IPS-NIHi11 (cell line): Measurements from ENCODE around the gene DNAJB2.
"Not testable (repeated sequence)": the region's sequence is repeated elsewhere in the genome, so short reads cannot be mapped to it uniquely, and the experiment has no call there.

Experiments used
- DNase-seq: peaks from one replicate; pipeline ENCODE4 v3.0.0; 2012; ENCODE audit warnings: mixed read lengths, low spot score

DNAJB2 gene

DNA sequence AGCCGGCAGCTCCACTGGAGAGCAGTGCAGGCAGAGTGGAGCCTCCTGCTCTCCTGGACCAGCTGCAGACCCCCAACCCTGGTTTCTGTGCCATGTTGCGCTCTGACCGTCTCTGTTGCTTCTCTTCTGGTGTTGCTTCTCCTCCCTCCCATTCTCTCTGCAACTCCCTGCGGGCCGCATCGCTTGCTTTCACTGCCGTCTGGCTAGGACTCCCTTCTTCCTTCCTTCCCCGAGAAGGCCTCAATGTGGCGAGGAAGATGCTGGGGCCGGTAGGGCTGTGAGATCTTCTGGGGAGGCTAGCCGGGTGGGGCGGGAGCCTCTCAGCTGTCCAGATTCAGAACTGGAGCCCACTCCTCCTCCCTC lies 6.2 kb downstream of the DNAJB2 start:
- DNase-seq: no peak

DNA sequence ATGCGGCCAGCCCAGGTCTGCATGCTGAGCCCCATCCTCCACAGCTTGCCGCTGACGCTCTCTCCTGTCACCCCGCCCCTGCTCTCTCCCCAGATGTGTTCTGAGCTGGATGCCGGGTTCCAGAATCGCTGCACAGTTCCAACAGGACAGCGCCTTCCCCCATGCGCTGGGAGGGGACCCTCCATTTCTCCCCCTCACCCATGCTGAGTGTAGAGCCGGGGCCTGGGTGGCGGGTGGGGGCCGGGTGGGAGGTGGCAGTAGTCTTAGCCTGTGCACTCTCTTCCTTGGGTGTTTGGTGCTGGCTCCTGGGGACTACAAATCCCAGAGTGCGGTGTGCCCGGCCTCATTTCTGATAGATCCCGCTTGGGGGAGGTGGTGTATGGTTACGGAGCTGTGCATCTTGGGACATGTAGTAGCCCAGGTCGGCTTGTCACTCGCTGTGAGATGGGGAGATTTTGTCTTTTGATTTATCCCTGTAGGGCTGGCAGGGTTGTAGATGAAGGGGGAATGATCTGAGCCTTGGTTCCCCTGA lies 6.8 kb downstream of the DNAJB2 start:
- peak; percentile 83 for DNase-seq

DNA sequence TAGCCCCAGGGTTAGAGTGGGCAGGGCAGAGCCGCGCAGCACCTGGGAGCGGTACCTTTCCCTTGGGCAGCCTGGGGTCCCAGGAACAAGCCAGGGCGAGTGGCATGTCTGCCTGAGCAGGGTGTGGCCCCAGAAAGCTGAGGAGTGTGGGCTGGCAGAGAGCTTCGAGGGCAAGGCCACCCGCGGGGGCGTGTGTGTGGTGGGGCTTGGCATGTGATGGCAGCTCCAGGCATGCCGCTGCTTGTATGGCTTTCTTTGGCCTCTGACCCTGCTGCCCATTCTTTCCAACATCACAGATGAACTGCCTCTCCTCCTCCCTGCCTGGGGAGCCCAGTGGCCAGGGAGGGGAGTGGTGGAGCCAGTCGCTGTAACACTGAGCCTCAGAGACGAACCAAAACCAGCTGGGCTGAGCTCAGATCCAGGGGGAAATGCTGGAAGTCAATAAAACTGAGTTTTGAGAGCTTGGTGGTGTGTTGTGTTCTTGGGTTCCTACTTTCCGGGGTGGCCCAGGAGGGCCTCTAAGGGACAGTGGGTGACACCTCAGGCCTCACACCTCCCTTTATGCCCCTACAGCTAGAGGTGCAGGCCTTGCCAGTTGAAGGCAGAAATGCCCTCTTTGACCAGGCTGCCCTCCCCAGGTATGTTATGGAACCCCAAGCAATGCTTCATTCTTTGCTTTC lies 7.4 kb downstream of the DNAJB2 start:
- no peak for DNase-seq

DNA sequence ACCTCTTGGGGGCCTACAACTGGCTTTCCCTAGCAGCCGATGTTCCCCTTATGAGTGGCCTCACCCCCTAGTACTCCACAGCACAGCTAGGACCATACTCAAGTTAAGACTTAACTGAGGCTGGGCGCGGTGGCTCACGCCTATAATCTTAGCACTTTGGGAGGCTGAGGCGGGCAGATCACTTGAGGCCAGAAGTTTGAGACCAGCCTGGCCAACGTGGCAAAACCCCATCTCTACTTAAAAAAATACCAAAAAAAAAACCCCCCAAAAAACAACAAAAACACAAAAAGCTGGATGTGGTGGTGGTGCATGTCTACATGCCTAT lies 7.9 kb downstream of the DNAJB2 start:
- not testable (repeated sequence) for DNase-seq

DNA sequence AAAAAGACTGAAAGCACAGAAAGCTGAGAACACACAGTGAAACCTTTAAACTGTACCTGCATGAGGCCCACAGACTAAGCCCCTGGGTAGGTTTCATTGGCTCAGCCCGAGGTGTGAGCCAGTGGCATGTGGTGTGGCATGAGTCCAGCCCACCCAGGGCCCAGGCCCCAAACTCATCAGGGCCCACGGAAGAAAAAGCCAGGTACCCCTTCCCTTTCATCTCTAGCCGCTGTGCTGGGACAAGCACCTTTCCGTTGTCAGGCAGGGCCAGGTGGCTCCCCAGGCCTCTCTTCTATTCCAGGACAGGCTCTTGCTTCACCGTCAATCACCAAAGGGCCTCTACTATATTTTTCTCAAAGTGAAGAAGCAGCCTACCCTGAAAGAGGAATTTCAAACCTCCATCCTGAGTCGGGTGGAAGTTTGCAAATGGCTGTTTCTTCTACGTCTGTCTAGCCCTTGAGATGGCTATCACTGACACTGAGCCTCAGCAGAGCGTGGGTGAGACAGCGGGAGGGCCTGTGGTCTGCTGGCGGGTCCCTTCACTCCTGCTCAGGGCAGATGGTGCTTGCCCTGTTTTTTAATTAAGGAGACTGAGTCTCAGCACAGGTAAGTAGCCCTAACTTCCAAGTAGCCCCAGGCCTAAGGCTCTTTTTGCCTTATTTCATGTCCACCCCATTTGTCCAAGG lies 8.6 kb downstream of the DNAJB2 start:
- no peak for DNase-seq

DNA sequence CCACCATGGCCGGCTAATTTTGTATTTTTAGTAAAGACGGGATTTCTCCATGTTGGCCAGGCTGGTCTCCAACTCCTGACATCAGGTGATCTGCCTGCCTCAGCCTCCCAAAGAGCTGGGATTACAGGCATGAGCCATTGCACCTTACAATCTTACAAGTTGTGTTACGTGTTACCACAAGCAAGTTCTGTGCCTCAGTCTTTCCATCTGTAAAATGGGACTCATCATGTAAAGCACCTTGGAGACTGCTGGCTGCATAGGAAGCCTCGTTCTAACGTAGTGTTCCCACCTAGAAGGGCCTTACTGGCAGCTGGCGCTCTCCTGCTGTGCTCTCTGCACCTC lies 10.0 kb downstream of the DNAJB2 start:
- DNase-seq: no peak

DNA sequence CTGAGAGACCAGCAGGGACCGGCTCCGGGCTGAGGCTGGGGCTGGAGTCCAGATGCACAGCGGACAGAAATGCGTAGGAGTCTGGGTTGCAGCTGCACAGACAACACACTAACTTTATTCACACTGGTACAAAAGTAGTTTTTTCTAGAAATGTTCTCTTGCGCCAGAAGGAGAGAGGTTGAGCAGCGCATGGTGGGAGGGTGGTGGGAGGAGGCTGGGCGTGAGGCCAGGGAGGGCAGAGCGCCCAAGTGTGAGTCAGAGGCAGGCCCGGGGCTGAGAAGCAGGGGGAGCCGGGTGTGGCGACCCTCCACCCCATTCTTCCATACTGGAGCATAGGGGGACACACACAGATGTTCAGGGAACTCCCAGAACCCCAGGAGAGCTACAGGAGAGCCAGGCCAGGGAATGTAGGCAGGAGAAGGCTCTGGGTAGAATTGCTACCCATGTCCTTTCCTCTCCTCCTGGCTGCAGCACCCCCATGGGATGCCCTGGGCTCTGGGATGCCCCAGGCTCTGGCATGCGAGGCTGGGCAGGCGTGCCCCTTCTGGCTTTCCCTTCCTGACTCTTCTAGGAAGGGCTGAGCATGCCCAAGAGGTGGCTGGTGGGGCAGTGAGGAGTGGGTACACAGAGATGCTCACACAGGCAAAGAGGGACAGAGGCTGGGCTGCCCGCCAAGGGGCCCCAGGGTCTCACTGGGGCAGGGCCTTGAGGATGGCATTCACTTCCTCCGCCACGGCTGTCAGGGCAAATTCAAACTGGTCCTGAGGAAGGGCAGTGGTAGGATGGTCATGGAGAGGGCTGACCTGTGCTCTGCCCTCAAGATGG lies 10.6 kb downstream of the DNAJB2 start:
- DNase-seq: no peak

DNA sequence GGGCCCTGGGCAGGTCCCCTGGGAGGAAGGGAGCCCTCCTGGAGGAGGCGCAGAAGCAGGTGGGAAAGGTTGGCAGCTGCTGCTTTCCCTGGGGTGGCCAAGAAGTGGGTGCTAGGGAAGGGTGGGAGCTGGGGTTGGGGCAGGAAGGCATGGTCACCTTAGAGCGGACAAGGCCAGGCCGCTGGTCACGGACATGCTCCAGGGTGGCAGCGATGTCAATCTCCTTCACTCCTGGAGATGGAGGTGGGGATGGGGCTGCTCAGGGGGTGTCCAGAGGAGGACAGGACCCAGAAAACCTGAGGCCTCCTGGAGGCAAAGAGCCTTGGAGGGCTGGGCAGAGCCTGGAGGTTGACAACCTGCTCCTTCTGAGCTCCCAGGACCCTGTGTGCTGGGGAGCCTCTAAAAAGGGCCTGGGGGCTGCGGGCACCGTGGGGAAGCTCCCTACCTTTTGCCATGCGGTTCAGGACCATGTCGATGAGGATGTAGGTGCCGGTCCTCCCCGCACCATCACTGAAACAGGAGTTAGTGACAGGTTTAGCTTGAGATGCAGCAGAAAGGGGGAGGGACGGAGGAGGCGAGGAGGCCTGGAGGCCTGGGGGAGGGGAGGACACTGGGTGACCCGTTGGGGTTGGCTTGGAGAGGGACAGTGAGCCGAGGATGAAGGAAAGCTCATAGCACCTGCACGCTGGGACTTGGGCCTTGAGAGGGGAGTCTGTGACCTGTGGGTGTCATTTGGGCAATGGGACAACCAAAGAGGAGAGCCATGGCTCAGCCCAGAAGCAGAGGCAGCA lies 11.4 kb downstream of the DNAJB2 start:
- no peak for DNase-seq

DNA sequence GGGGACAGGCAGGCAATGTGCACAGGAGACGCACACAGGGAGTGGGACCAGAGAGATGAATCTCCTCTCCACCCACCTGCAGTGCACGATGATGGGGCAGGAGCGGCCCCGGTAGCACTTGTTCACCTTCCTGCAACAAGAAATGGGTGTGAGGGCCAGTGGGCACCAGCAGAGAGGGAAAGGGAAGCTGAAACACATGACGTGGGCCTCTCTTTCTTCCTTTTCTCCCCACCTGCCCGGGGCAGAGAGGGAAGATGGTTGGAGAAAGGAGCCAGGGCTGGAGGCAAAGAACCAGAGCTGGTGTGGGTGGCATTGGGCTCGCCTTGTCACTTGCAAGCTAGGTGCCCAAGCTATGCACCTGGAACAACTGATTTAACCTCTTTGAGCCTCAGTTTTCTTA lies 12.2 kb downstream of the DNAJB2 start:
- DNase-seq: no peak

DNA sequence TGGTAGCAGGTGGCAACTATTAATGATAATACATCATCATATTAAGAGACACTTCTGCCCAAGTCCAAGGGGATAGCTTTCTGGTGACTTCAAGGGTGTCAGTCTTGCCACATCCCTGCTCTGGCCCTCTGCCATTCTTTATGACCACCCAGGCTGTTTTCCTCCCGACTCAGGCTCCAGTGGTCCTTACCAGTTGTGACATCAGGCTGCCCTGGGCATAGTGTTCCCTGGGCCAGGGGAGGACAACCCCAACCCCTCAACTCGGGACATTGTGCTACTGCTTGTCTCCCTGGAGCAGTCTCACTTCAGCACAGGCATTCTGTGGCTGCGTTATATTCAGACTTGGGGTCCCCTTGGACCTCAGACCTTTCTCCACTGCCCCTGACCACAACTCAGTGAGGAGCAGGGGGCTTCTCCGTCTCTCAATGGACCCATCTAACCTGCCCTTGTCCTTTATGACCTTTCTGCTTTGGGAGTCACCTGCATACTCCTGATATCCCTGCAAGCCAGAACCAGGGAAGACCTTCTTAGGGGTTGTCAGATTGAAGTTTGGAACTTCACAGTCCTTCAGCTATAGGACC lies 12.8 kb downstream of the DNAJB2 start:
- DNase-seq: no peak

DNA sequence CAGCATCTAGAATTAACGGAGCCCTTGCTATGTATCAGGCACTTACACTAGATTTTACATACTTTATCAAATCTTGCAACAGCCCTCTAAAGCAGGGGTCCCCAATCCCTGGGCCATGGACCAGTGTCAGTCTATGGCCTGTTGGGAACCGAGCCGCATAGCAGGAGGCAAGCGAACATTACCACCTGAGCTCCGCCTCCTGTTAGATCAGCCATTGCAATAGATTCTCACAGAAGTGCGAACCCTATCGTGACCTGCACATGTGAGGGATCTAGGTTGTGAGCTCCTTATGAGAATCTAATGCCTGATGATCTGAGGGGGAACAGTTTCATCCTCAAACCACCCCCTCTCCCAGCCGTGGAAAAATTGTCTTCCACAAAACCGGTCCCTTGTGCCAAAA lies 13.4 kb downstream of the DNAJB2 start:
- no peak for DNase-seq

DNA sequence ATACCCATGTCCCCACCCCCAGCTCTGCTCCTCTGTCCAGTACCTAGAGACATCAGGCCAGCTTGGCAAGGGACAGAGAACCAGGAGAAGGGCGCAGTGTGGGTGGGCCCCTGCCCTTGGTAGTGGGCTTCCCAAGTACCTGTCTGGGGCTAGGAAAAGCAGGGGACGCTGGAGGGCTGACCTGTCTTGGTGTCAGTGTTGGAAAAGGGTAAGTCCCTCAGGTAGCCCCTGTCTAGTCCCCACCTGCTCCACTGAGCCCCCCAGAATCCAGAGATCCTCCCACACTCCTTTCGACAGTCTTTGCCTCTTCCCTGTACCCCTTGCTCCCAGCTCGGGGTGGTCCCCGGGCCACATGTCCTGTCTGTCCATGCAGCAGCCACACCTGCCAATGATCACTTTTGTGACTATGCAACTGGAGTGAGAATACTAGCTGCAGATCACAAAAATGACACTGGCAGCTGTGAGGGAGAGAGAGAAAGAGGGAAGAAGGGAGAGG lies 14.6 kb downstream of the DNAJB2 start:
- no peak for DNase-seq

DNA sequence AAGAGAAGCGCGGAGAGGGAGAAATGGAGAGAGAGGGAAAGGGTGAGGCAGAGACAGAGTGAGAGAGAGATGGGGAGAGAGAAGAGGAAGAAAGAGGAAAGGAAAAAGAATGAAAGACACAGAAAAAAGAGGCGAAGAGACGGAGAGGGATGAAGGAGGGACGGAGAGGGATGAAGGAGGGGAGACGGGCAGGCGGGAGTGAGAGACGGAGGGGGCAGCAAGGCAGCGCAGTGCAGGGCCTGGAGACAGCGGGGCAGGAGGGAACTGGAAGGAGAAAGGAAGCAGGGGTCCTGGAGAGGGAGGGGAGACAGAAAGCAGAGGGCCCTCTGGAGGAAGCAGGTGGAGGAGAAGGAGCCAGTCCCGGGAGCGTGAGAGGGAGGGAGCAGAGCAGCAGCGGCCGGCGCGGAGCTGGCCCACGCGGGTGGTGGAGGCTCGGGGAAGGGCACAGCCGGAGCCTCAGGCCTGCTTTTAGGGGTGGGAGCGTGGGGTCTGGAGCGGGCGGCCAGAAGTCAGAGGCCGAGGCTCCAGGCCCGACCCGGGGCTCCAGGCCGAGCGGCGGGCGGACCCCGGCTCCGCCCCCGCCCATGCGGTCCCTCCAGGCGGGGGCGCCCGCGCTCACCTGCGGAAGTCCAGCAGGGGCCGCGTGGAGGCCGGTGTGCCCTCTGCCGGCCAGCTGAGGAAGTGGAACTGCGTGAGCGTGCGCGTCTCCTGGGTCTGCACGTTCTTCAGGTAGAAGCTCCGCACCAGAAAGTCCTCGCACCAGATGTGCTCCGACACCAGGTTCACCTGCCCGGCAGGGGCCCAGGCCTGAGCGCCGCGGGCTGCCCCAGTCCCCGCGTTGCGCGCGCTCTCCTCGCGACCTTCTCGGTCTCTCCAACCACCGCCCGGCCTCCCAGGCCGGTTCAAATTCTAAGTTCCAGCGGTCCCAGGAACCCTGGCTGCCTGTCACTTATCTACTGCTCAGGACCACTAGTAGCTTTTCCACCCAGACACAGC lies 15.5 kb downstream of the DNAJB2 start:
- peak; percentile 98 for DNase-seq

DNA sequence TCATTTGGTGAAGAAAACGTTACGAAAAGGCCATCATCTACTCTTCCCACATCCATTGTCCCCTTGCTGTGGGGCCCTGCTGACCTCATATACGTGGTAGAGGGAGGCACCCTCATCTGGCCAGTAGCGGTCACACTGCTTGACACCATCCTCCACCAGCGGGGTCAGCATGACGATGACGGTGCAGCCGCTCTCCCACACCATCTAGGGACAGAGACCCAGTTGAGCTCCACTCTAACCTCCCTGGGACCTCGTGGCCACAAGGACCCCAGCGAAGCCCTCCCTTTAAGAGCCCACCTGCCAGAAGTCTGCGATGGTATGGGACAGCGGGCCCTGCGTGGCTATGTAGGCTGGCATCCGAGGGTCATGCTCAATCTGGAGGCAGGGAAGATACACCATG lies 17.0 kb downstream of the DNAJB2 start:
- DNase-seq: no peak

DNA sequence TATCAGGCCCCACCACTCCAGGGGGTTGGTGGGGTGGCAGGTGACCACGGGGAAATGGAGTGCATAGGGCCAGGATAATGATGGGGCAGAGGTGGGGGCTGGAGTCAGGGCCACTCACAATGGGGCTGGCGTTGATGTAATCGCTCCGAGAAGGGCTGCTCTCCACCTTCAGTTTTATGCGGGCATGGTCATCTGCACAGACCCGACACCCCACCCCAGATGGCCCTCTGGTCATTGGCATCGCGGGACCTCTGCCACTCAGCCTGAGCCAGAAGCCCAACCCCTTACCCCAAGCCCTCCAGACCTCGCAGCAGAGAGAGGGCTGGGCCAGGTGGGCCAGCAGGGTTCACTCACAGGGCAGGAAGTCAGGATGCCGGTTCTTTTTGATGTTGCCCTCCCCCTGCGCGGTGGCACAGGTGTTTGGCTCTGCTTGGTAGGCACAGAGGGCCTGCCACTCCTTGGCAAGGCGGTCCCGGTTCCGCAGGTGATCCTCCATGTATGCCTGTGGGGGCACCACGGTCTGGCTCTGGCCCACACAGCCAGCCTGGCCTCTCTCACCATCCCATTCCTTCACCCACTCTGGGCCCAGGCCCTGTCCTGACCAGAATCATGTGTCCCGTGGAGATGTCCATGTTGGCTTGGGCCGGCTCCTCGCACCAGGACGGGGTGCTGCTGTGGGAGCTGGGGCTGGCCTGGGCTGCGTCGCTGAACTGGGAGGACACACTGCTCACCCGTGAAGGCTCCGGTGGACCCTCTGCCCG lies 17.6 kb downstream of the DNAJB2 start:
- no peak for DNase-seq

DNA sequence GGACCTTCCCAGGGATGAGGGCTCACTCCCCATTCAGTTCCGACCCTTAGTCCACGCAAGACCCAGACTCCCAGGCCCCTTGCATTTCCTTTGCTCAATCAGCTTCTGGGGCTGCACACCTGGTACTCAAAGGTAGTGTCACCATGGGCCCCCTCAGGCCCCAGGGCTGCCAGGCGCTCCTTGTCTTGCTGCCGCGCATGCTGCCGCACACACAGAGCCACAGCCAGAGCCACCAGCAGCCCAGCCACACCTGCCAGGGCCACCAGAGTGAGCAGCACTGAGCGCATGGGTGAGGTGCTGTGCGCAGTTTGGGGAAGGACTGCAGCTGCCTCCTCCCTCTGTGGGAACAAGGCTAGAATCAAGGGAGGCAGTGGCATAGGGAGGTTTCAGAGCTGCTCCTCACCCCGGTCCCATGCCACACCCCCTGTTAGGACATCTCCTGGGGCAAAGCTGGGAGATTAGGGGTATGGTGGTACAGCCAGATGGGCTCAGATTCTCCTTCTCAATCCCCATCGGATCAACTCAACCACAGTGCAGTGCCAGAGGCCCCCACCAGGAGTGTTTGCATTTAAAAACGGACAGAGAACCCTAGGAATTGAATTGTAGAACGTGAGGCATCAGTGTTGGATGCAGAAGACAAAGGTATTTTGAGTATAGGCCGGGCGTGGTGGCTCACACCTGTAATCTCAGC lies 18.7 kb downstream of the DNAJB2 start:
- no peak for DNase-seq

DNA sequence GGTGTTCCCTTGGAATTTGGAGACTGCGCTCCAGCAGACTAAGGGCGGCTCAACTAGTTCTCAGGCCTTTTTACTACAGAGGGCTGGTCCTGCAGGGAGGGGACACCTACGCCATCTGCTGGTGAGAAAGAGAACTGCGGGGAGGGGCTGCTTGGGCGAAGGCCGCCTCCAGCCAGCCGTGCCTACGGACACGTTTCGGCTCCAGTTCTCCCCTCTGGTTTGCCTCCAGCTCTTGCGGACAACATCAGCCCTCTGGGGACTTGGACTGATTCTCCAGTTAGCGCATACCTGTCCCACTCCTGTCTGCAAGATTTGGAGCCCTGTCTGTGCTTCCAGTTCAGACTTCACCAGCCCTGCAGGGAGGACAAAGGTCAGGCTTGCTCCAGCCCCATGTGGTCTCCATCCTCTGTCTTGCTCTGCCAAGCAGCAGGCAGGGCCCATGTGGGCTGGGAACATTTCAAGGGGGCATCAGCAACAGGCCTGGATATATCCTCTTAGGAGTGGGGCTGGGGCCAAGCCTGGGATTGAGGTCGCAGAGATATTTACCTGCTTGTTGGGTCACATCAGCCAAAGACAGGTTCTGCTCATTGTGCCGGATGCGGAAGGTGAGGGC lies 19.7 kb downstream of the DNAJB2 start:
- peak; percentile 94 for DNase-seq

DNA sequence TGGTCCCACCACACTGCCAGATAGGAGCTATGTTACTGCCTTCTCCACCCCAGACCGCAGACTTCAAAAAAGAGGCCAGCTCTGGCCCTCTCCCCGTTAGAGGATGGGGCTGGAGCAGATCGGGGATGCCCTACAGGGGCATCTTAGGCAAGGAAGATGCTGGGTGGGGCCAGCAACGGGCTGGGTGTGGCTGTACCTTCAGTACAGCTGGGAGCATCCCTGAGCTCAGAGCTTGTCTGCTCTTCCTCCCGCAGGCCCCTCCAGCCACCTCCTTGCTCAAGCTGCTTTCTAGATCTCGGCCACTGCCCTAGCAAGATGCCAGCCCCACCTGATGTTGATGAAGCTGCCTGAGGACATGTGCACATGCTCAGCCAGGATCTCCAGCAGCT lies 20.2 kb downstream of the DNAJB2 start:
- DNase-seq: no peak

DNA sequence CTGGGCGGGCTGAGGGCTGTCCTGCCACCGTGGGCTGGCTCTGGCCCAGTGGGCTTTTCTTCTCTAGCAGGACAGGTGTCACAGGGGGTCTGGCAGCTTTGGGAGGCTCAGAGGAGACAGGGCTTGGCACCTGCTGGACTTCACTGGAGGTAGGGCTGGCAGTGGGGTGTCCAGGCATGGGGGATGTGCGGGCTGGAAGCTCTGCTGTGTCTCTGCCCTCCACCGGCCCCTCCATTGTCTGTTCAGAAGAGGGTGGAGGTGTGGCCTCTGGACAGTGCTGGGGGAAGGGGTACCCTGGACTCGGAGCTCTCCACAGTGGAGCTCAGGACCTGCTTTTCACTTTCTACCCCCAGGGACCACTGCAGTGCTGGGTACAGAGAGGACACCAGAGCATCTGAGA lies 20.9 kb downstream of the DNAJB2 start:
- DNase-seq: no peak
